K562 (cell line): Measurements from ENCODE around the gene VDAC2. TPM values are rescaled to one million over a fixed set of nuclear protein-coding genes. Genes with fewer than 3 reads are reported as not detected.

Experiments used
- ATAC-seq: fragments of 200-7000 bp; cut with Tn5 transposase; 3 replicates; pipeline ENCODE4 v1.9.1; 2020; ENCODE audit warnings: moderate library complexity
- BruUV-seq: library from RNA; stranded (reverse); fragments of 400-500 nt; replicated peaks from 2 replicates; lab custom pipeline; 2021; lab: Mats Ljungman, UMichigan
- CTCF ChIA-PET: fragments of 300-600 bp; formaldehyde crosslinking; extraction: SDS; loops from one replicate; lab custom pipeline; 2021; ENCODE audit warnings: low intra/inter-chr PET ratio; lab: Yijun Ruan, JAX
- POLR2A ChIA-PET: fragments of 300-600, 350-650 bp; sonication (Branson Sonifier 250); formaldehyde crosslinking; extraction: SDS; loops from one replicate; lab custom pipeline; 2021; ENCODE audit warnings: antibody characterized with exemption, inconsistent platforms; lab: Yijun Ruan, JAX
- DNase-seq, 4 experiments: peaks; one replicate each; pipeline versions ENCODE4 v3.0.0 to v3.0.0-alpha.2; 2011 to 2018; ENCODE audit warnings: low spot score in 3 of 4, mixed read lengths in 3 of 4; ENCODE audit errors: extremely low read depth in 1 of 4
- FAIRE-seq: peaks from 2 replicates; lab custom pipeline; 2011; peaks lifted over from hg19 to GRCh38; lab: Jason Lieb, UNC
- H2AFZ ChIP-seq: 2 replicates; pipeline ENCODE4 v1.6.0; 2011; ENCODE audit warnings: low read depth, low read length, control low read depth, inconsistent platforms
- H3K27ac ChIP-seq: fragments of 200-600 bp; 3 replicates; pipeline ENCODE4 v1.8.0; 2011; ENCODE audit warnings: low read depth, mild to moderate bottlenecking, control low read depth, inconsistent platforms, low read length, moderate library complexity, mixed read lengths; ENCODE audit errors: extremely low read depth
- H3K27me3 ChIP-seq, 2 experiments: fragments of 300-600 bp in 1 of 2; 2 replicates in 1 of 2; 3 replicates in 1 of 2; pipeline versions ENCODE4 v1.6.0 to v1.8.0; 2011; ENCODE audit warnings: inconsistent platforms in 2 of 2, low read length in 2 of 2, mild to moderate bottlenecking in 1 of 2, mixed read lengths in 1 of 2, moderate library complexity in 1 of 2; ENCODE audit not compliant: control insufficient read depth in 2 of 2, insufficient read depth in 2 of 2
- H3K36me3 ChIP-seq: fragments of 300-600 bp; 3 replicates; pipeline ENCODE4 v1.8.0; 2011; ENCODE audit warnings: mild to moderate bottlenecking, low read length, inconsistent platforms; ENCODE audit not compliant: control insufficient read depth, insufficient read depth
- H3K4me1 ChIP-seq, 2 experiments: fragments of 200-600 bp in 1 of 2; replicated peaks in 1 of 2; 2 replicates in 1 of 2; 3 replicates in 1 of 2; pipeline versions ENCODE4 v1.5.1 to v1.8.0; 2011; ENCODE audit warnings: inconsistent platforms in 2 of 2, low read length in 2 of 2, mild to moderate bottlenecking in 1 of 2, mixed read lengths in 1 of 2, moderate library complexity in 1 of 2; ENCODE audit not compliant: control insufficient read depth in 2 of 2, insufficient read depth in 2 of 2
- H3K4me2 ChIP-seq: 2 replicates; pipeline ENCODE4 v1.6.1; 2011; ENCODE audit warnings: low read length, control low read depth, inconsistent platforms, mixed read lengths; ENCODE audit not compliant: insufficient read depth
- H3K4me3 ChIP-seq: fragments of 200-600 bp; sonication (generic), shearing (Covaris generic); 2 replicates; pipeline ENCODE4 v1.5.1; 2016; ENCODE audit warnings: control low read depth, inconsistent platforms
- H3K79me2 ChIP-seq: fragments of 200-600 bp; 3 replicates; pipeline ENCODE4 v1.8.0; 2011; ENCODE audit warnings: low read length, inconsistent platforms; ENCODE audit not compliant: control insufficient read depth, insufficient read depth
- H3K9ac ChIP-seq, 2 experiments: 2 replicates each; pipeline versions ENCODE4 v1.6.0 to v1.6.1; 2011; ENCODE audit warnings: low read depth in 2 of 2, low read length in 2 of 2, control low read depth in 1 of 2, inconsistent platforms in 1 of 2, mild to moderate bottlenecking in 1 of 2, mixed read lengths in 1 of 2; ENCODE audit not compliant: insufficient read depth in 1 of 2
- H3K9me1 ChIP-seq: one replicate; pipeline ENCODE4 v1.6.0; 2011; ENCODE audit warnings: inconsistent platforms, mild to moderate bottlenecking, low read length, moderate library complexity; ENCODE audit not compliant: control insufficient read depth, insufficient read depth
- H3K9me3 ChIP-seq: replicated peaks from 2 replicates; pipeline ENCODE4 v1.5.1; 2011; ENCODE audit warnings: low read depth, low read length, inconsistent platforms; ENCODE audit not compliant: control insufficient read depth, insufficient read depth
- H4K20me1 ChIP-seq: replicated peaks from 2 replicates; pipeline ENCODE4 v1.6.1; 2011; ENCODE audit warnings: low read length, inconsistent platforms, mixed read lengths; ENCODE audit not compliant: control insufficient read depth, insufficient read depth
- EP300 ChIP-seq: IDR thresholded peaks from 2 replicates; pipeline ENCODE4 v1.6.1; 2012; ENCODE audit warnings: low read length, improper control_type of control experiment
- NR3C1 ChIP-seq: sonication (generic); formaldehyde crosslinking; IDR thresholded peaks from 2 replicates; pipeline ENCODE4 v1.8.1; 2022; ENCODE audit warnings: missing genetic modification reagents
- SIX5 ChIP-seq, 2 experiments: IDR thresholded peaks; 2 replicates each; pipeline ENCODE4 v1.6.1; 2011; ENCODE audit warnings: low read length in 2 of 2, borderline replicate concordance in 1 of 2, low read depth in 1 of 2, mild to moderate bottlenecking in 1 of 2, moderate library complexity in 1 of 2; ENCODE audit not compliant: insufficient read depth in 1 of 2
- WGBS: fragments of 100-300 bp; shearing (Covaris generic); methylation state at CpG from one replicate; pipeline ENCODE4 v1.1.6; 2016; ENCODE audit warnings: low coverage, mixed read lengths; ENCODE audit not compliant: insufficient coverage; ENCODE audit errors: missing lambda C conversion rate; 5-methylcytosine and 5-hydroxymethylcytosine counted together
- in situ Hi-C: fragments of 300-500 bp; cut with MboI; formaldehyde crosslinking; loops from 4 replicates; pipeline ENCODE4 v1.15.0; 2018; ENCODE audit warnings: inconsistent platforms, mixed read lengths
- intact Hi-C: fragments of 100-400 bp; cut with micrococcal nuclease; formaldehyde crosslinking; loops from 2 replicates; pipeline ENCODE4 v1.14.2; 2022
- polyA plus RNA-seq, 8 experiments: library from polyadenylated mRNA; depleted of rRNA in 4 of 8; stranded (reverse) in 5 of 8; unstranded in 3 of 8; fragments of >200 nt; fragmentation: Nextera tagmentation in 2 of 8; fragmentation: Illumina TruSeq in 1 of 8; extraction: Ambion mirVana in 2 of 8; extraction: Trizol in 1 of 8; gene quantifications; 2 replicates each; pipeline versions ENCODE4 v1.2.1 to v1.2.3, GENCODE V29; 2011 to 2014; ENCODE audit warnings: inconsistent platforms in 1 of 8, missing spikeins in 1 of 8
- total RNA-seq, 7 experiments: library from RNA; depleted of rRNA in 6 of 7; stranded (reverse); fragments of >200 nt in 6 of 7; fragmentation: Illumina TruSeq in 2 of 7; extraction: Trizol in 2 of 7; gene quantifications; 2 replicates each; pipeline versions ENCODE4 v1.2.1 to v1.2.3, GENCODE V29; 2011 to 2021; ENCODE audit warnings: low replicate concordance in 1 of 7
- TF ChIP-seq, protein P1 (sequence below): IDR thresholded peaks from 2 replicates; pipeline ENCODE4 v1.6.1; 2011; ENCODE audit warnings: borderline replicate concordance, low read depth, mild to moderate bottlenecking, moderate library complexity, low read length; ENCODE audit not compliant: insufficient read depth, poor library complexity, severe bottlenecking
- TF ChIP-seq, protein P2 (sequence below): fragments of 450-650 bp; IDR thresholded peaks from 2 replicates; pipeline ENCODE4 v1.6.1; 2018; ENCODE audit not compliant: partially characterized antibody

The VDAC2 gene
- total and polyA plus RNA-seq, 9 of the 15 experiments (the other 6 are each of a cell fraction or from before 2014, with no cell fraction given) = 139 to 450 (median 250) TPM

GRCh38 chr10:75250934-75251333 is 40.3 kb downstream of the VDAC2 start:
- no peaks in the 10 kb centered on the region for H3K36me3 ChIP-seq
- H3K4me1 ChIP-seq = peaks cover 0 to 3% of the 10 kb centered on the region in 2 experiments; a peak in 1 of 5 replicates
- H2AFZ ChIP-seq = no peak overlapping the region
- no peak for ATAC-seq
- H3K79me2 ChIP-seq = no peaks in the 10 kb centered on the region
- H3K4me3 ChIP-seq = no peak overlapping the region
- FAIRE-seq = no peak
- WGBS = 0% methylated on average over 3 of the region's 3 CpGs
- peaks cover 0 to 5% of the 10 kb centered on the region in 2 experiments; a peak in 1 of 5 replicates for H3K27me3 ChIP-seq
- in situ Hi-C loops = no loop called here
- no peaks in the 10 kb centered on the region for H4K20me1 ChIP-seq
- POLR2A ChIA-PET = interaction anchor here (1.0 to 1.3 kb wide), 2 partner anchors 9 to 13 kb away, joined by 3 read pairs; no protein-coding TSS in a partner anchor
- no peak overlapping the region for H3K27ac ChIP-seq
- BruUV-seq = no TSS peak
- DNase-seq = no peak
- peaks cover 2% of the 10 kb centered on the region; the same call in 1 of the 2 replicates for H3K9me3 ChIP-seq
- H3K9ac ChIP-seq = no peak overlapping the region
- intact Hi-C loops = no loop called here
- CTCF ChIA-PET = no interaction called here
- H3K9me1 ChIP-seq = no peaks in the 10 kb centered on the region
- no peak overlapping the region for H3K4me2 ChIP-seq
- no peak for TF ChIP-seq SIX5 (IDR thresholded peaks at IDR 0.05; ENCODE audit: borderline replicate concordance in 1 of 2, insufficient read depth in 1 of 2, low read depth in 1 of 2, low read length in 2 of 2)
- no peak for TF ChIP-seq NR3C1 (CRISPR knock-in tag)
- TF ChIP-seq EP300 = no peak
- TF ChIP-seq, protein P1, sequence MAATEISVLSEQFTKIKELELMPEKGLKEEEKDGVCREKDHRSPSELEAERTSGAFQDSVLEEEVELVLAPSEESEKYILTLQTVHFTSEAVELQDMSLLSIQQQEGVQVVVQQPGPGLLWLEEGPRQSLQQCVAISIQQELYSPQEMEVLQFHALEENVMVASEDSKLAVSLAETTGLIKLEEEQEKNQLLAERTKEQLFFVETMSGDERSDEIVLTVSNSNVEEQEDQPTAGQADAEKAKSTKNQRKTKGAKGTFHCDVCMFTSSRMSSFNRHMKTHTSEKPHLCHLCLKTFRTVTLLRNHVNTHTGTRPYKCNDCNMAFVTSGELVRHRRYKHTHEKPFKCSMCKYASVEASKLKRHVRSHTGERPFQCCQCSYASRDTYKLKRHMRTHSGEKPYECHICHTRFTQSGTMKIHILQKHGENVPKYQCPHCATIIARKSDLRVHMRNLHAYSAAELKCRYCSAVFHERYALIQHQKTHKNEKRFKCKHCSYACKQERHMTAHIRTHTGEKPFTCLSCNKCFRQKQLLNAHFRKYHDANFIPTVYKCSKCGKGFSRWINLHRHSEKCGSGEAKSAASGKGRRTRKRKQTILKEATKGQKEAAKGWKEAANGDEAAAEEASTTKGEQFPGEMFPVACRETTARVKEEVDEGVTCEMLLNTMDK = no peak
- TF ChIP-seq, protein P2, sequence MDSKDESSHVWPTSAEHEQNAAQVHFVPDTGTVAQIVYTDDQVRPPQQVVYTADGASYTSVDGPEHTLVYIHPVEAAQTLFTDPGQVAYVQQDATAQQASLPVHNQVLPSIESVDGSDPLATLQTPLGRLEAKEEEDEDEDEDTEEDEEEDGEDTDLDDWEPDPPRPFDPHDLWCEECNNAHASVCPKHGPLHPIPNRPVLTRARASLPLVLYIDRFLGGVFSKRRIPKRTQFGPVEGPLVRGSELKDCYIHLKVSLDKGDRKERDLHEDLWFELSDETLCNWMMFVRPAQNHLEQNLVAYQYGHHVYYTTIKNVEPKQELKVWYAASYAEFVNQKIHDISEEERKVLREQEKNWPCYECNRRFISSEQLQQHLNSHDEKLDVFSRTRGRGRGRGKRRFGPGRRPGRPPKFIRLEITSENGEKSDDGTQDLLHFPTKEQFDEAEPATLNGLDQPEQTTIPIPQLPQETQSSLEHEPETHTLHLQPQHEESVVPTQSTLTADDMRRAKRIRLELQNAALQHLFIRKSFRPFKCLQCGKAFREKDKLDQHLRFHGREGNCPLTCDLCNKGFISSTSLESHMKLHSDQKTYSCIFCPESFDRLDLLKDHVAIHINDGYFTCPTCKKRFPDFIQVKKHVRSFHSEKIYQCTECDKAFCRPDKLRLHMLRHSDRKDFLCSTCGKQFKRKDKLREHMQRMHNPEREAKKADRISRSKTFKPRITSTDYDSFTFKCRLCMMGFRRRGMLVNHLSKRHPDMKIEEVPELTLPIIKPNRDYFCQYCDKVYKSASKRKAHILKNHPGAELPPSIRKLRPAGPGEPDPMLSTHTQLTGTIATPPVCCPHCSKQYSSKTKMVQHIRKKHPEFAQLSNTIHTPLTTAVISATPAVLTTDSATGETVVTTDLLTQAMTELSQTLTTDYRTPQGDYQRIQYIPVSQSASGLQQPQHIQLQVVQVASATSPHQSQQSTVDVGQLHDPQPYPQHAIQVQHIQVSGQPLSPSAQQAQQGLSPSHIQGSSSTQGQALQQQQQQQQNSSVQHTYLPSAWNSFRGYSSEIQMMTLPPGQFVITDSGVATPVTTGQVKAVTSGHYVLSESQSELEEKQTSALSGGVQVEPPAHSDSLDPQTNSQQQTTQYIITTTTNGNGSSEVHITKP = no peak
